IPS DF 4.7 (cell line): Measurements from ENCODE around the gene C6orf141.

ENCODE experiments used
- DNase-seq: peaks from one replicate; pipeline ENCODE4 v3.0.0-alpha.2; 2013; ENCODE audit warnings: low spot score; ENCODE audit errors: extremely low read depth

The C6orf141 gene

GRCh38 chr6:49550492-49551077, at the start of gene C6orf141:
Gene C6orf141 (plus strand): TSS chr6:49550668. CDS start chr6:49550793, 125 bp downstream.
- no peak for DNase-seq

GRCh38 chr6:49504666-49505065, 45.8 kb upstream of the C6orf141 start:
- DNase-seq = no peak

GRCh38 chr6:49506569-49507111, 43.8 kb upstream of the C6orf141 start:
- DNase-seq = no peak

GRCh38 chr6:49509342-49509741, 41.1 kb upstream of the C6orf141 start:
- no peak for DNase-seq

- DNase-seq = no peak
Observed at GRCh38 chr6:49513153-49513989, 37.1 kb upstream of the C6orf141 start.

- no peak for DNase-seq
Observed at GRCh38 chr6:49514571-49515484, 35.6 kb upstream of the C6orf141 start.

GRCh38 chr6:49515485-49516146, 34.9 kb upstream of the C6orf141 start:
- DNase-seq = no peak

- DNase-seq = no peak
Observed at GRCh38 chr6:49516147-49516505, 34.3 kb upstream of the C6orf141 start.

GRCh38 chr6:49517919-49518318, 32.5 kb upstream of the C6orf141 start:
- no peak for DNase-seq

GRCh38 chr6:49519660-49520059, 30.8 kb upstream of the C6orf141 start:
- DNase-seq = no peak

- no peak for DNase-seq
Observed at GRCh38 chr6:49522710-49523593, 27.5 kb upstream of the C6orf141 start.

- no peak for DNase-seq
Observed at GRCh38 chr6:49523901-49524300, 26.6 kb upstream of the C6orf141 start.

GRCh38 chr6:49524541-49524940, 25.9 kb upstream of the C6orf141 start:
- no peak for DNase-seq

GRCh38 chr6:49526598-49526997, 23.9 kb upstream of the C6orf141 start:
- no peak for DNase-seq

- no peak for DNase-seq
Observed at GRCh38 chr6:49527320-49527719, 23.1 kb upstream of the C6orf141 start.

GRCh38 chr6:49528571-49528970, 21.9 kb upstream of the C6orf141 start:
- DNase-seq = no peak

GRCh38 chr6:49530141-49530776, 20.2 kb upstream of the C6orf141 start:
- DNase-seq = no peak

GRCh38 chr6:49531774-49532569, 18.5 kb upstream of the C6orf141 start:
- no peak for DNase-seq

- DNase-seq = no peak
Observed at GRCh38 chr6:49535795-49536194, 14.7 kb upstream of the C6orf141 start.
